HG02884 (cell line): ENCODE measurements around the gene POMT2.
"Not testable (repeated sequence)": the region's sequence is repeated elsewhere in the genome, so short reads cannot be mapped to it uniquely, and the experiment has no call there.

Experiments used
- ATAC-seq: cut with Tn5 transposase; IDR thresholded peaks from one replicate; pipeline ENCODE4 v1.9.1; 2021; ENCODE audit warnings: mild to moderate bottlenecking, moderate library complexity; ENCODE audit not compliant: unreplicated experiment

POMT2 gene

GRCh38 chr14:77320238-77320935 lies at the start of gene POMT2:
Gene POMT2, minus strand, starts transcription at chr14:77320883. Its CDS starts 202 bp downstream, at chr14:77320681.
- ATAC-seq: peak; percentile 56

- ATAC-seq: no peak
Measured at GRCh38 chr14:77369285-77369684, 48.6 kb upstream of the POMT2 start.

- no peak for ATAC-seq
Measured at GRCh38 chr14:77364146-77364545, 43.5 kb upstream of the POMT2 start.

GRCh38 chr14:77359626-77360025 lies 38.9 kb upstream of the POMT2 start:
- no peak for ATAC-seq

GRCh38 chr14:77356899-77357298 lies 36.2 kb upstream of the POMT2 start:
- no peak for ATAC-seq

GRCh38 chr14:77355811-77356210 lies 35.1 kb upstream of the POMT2 start:
- ATAC-seq: no peak

- no peak for ATAC-seq
Measured at GRCh38 chr14:77353469-77354141, 32.9 kb upstream of the POMT2 start.

- ATAC-seq: no peak
Measured at GRCh38 chr14:77347751-77348150, 27.1 kb upstream of the POMT2 start.

- ATAC-seq: no peak
Measured at GRCh38 chr14:77346495-77346894, 25.8 kb upstream of the POMT2 start.

GRCh38 chr14:77344377-77344996 lies 23.8 kb upstream of the POMT2 start:
- no peak for ATAC-seq

GRCh38 chr14:77343662-77344061 lies 23.0 kb upstream of the POMT2 start:
- ATAC-seq: no peak

GRCh38 chr14:77342726-77343397 lies 22.2 kb upstream of the POMT2 start:
- ATAC-seq: no peak

GRCh38 chr14:77340389-77340788 lies 19.7 kb upstream of the POMT2 start:
- no peak for ATAC-seq

- no peak for ATAC-seq
Measured at GRCh38 chr14:77339407-77339806, 18.7 kb upstream of the POMT2 start.

- no peak for ATAC-seq
Measured at GRCh38 chr14:77338302-77338701, 17.6 kb upstream of the POMT2 start.

- ATAC-seq: no peak
Measured at GRCh38 chr14:77337880-77338279, 17.2 kb upstream of the POMT2 start.

GRCh38 chr14:77337255-77337654 lies 16.6 kb upstream of the POMT2 start:
- ATAC-seq: not testable (repeated sequence)

GRCh38 chr14:77335576-77335975 lies 14.9 kb upstream of the POMT2 start:
- no peak for ATAC-seq

- ATAC-seq: no peak
Measured at GRCh38 chr14:77329872-77330271, 9.2 kb upstream of the POMT2 start.

- no peak for ATAC-seq
Measured at GRCh38 chr14:77327111-77327510, 6.4 kb upstream of the POMT2 start.

- no peak for ATAC-seq
Measured at GRCh38 chr14:77325746-77326094, 5.0 kb upstream of the POMT2 start.
